Gastroesophageal sphincter (tissue), 3 donors: Measurements from ENCODE around the gene SDK1.

Experiments used
- EP300 ChIP-seq: sonication (generic); formaldehyde crosslinking; IDR thresholded peaks from one replicate; pipeline ENCODE4 v1.6.1; 2017; ENCODE audit warnings: antibody characterized with exemption, mild to moderate bottlenecking
- POLR2A ChIP-seq, 2 donors: fragments of 450-650 bp; IDR thresholded peaks; one replicate each; pipeline ENCODE4 v1.6.1; 2017; ENCODE audit warnings: antibody characterized with exemption in 2 of 2, mild to moderate bottlenecking in 2 of 2, moderate library complexity in 1 of 2
- POLR2AphosphoS5 ChIP-seq: sonication (generic); formaldehyde crosslinking; IDR thresholded peaks from one replicate; pipeline ENCODE4 v1.6.1; 2017; ENCODE audit warnings: antibody characterized with exemption
- TF ChIP-seq, protein P1 (sequence below), 4 experiments: fragments of 200-600 bp in 2 of 4; fragments of 450-650 bp in 2 of 4; sonication (generic) in 1 of 4; IDR thresholded peaks; one replicate each; pipeline ENCODE4 v1.5.1; 2017 to 2019; ENCODE audit warnings: antibody characterized with exemption in 4 of 4, mild to moderate bottlenecking in 2 of 4, moderate library complexity in 2 of 4

DNA sequence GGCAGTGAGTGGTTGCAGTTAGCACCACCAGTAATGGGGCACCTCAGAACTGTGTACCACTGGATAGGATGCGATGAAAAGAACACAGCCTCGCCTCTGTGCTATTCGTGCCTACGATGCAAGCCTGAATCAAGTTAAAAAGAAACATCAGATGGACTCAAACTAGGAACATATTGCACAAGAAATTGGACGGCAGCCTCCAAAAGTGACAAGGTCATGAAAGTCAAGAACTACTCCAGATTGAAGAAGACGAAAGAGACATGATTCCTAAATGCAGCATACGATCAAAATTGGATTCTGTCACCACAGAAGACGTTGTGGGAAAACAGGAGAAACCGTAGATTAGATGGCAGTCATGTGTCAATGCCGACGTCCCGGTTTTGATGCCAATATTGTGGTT lies 732.9 kb downstream of the SDK1 start:
- TF ChIP-seq, protein P1, sequence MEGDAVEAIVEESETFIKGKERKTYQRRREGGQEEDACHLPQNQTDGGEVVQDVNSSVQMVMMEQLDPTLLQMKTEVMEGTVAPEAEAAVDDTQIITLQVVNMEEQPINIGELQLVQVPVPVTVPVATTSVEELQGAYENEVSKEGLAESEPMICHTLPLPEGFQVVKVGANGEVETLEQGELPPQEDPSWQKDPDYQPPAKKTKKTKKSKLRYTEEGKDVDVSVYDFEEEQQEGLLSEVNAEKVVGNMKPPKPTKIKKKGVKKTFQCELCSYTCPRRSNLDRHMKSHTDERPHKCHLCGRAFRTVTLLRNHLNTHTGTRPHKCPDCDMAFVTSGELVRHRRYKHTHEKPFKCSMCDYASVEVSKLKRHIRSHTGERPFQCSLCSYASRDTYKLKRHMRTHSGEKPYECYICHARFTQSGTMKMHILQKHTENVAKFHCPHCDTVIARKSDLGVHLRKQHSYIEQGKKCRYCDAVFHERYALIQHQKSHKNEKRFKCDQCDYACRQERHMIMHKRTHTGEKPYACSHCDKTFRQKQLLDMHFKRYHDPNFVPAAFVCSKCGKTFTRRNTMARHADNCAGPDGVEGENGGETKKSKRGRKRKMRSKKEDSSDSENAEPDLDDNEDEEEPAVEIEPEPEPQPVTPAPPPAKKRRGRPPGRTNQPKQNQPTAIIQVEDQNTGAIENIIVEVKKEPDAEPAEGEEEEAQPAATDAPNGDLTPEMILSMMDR (IDR thresholded peaks at IDR 0.05) = no peak
- no peak for TF ChIP-seq POLR2A (IDR thresholded peaks at IDR 0.05)
- TF ChIP-seq EP300 = no peak
- TF ChIP-seq POLR2AphosphoS5 = no peak
